Trophoblast cell (in vitro differentiated cells and primary cell): ENCODE results near the gene MBNL2.
A peak's percentile ranks its signal among the peaks of the same experiment; 100 is the strongest.

Experiments used
- DNase-seq, 2 donors: peaks; one replicate each; pipeline ENCODE4 v3.0.0-alpha.2; 2016
- H2AFZ ChIP-seq: 2 replicates; pipeline ENCODE4 v1.6.1; 2013; ENCODE audit warnings: low read length, moderate library complexity, mild to moderate bottlenecking; ENCODE audit not compliant: insufficient read depth, poor library complexity
- H2AK5ac ChIP-seq: 2 replicates; pipeline ENCODE4 v1.6.1; 2013; ENCODE audit warnings: mild to moderate bottlenecking, low read length
- H2BK120ac ChIP-seq: 2 replicates; pipeline ENCODE4 v1.6.1; 2013; ENCODE audit warnings: low read length, mild to moderate bottlenecking, moderate library complexity; ENCODE audit not compliant: insufficient read depth, poor library complexity
- H2BK12ac ChIP-seq: 2 replicates; pipeline ENCODE4 v1.6.1; 2013; ENCODE audit warnings: mild to moderate bottlenecking, low read length, moderate library complexity
- H2BK5ac ChIP-seq: 2 replicates; pipeline ENCODE4 v1.6.1; 2013; ENCODE audit warnings: low read length, low read depth, moderate library complexity, mild to moderate bottlenecking; ENCODE audit not compliant: poor library complexity
- H3K14ac ChIP-seq: 2 replicates; pipeline ENCODE4 v1.6.1; 2013; ENCODE audit warnings: mild to moderate bottlenecking, low read length
- H3K18ac ChIP-seq: 2 replicates; pipeline ENCODE4 v1.6.1; 2013; ENCODE audit warnings: mild to moderate bottlenecking, low read length
- H3K23ac ChIP-seq: 2 replicates; pipeline ENCODE4 v1.6.1; 2013; ENCODE audit warnings: low read length
- H3K27ac ChIP-seq: 2 replicates; pipeline ENCODE4 v1.5.1; 2013; ENCODE audit warnings: low read depth, mild to moderate bottlenecking, inconsistent platforms, low read length, moderate library complexity
- H3K27me3 ChIP-seq: 2 replicates; pipeline ENCODE4 v1.6.1; 2013; ENCODE audit warnings: inconsistent platforms, mild to moderate bottlenecking, low read length, moderate library complexity; ENCODE audit not compliant: insufficient read depth
- H3K36me3 ChIP-seq, 2 experiments: 1 replicate in 1 of 2; 2 replicates in 1 of 2; pipeline ENCODE4 v1.6.1; 2013; ENCODE audit warnings: low read length in 2 of 2, mild to moderate bottlenecking in 2 of 2, moderate library complexity in 1 of 2; ENCODE audit not compliant: insufficient read depth in 2 of 2, control insufficient read depth in 1 of 2
- H3K4ac ChIP-seq: 2 replicates; pipeline ENCODE4 v1.6.1; 2013; ENCODE audit warnings: low read depth, mild to moderate bottlenecking, low read length, moderate library complexity
- H3K4me1 ChIP-seq, 2 experiments: 1 replicate in 1 of 2; 2 replicates in 1 of 2; pipeline ENCODE4 v1.6.1; 2013; ENCODE audit warnings: low read length in 2 of 2, mild to moderate bottlenecking in 2 of 2, moderate library complexity in 1 of 2; ENCODE audit not compliant: insufficient read depth in 2 of 2, control insufficient read depth in 1 of 2
- H3K4me2 ChIP-seq: 2 replicates; pipeline ENCODE4 v1.6.1; 2013; ENCODE audit warnings: inconsistent platforms, mild to moderate bottlenecking, low read length, moderate library complexity
- H3K4me3 ChIP-seq: 2 replicates; pipeline ENCODE4 v1.5.1; 2013; ENCODE audit warnings: mild to moderate bottlenecking, low read depth, low read length, inconsistent platforms
- H3K79me1 ChIP-seq: one replicate; pipeline ENCODE4 v1.6.1; 2013; ENCODE audit warnings: low read length
- H3K79me2 ChIP-seq: 2 replicates; pipeline ENCODE4 v1.6.1; 2013; ENCODE audit warnings: low read length, mild to moderate bottlenecking; ENCODE audit not compliant: control insufficient read depth, insufficient read depth, poor library complexity
- H3K9ac ChIP-seq: 2 replicates; pipeline ENCODE4 v1.6.1; 2013; ENCODE audit warnings: mild to moderate bottlenecking, low read length
- H3K9me3 ChIP-seq: 2 replicates; pipeline ENCODE4 v1.6.1; 2013; ENCODE audit warnings: low read depth, mild to moderate bottlenecking, control low read depth, inconsistent platforms, low read length; ENCODE audit not compliant: insufficient read depth
- H4K12ac ChIP-seq: 2 replicates; pipeline ENCODE4 v1.6.1; 2013; ENCODE audit warnings: low read depth, mild to moderate bottlenecking, low read length, moderate library complexity
- H4K8ac ChIP-seq: 2 replicates; pipeline ENCODE4 v1.6.1; 2013; ENCODE audit warnings: low read depth, mild to moderate bottlenecking, low read length, moderate library complexity
- H4K91ac ChIP-seq: one replicate; pipeline ENCODE4 v1.6.1; 2013; ENCODE audit warnings: low read depth, mild to moderate bottlenecking, low read length, moderate library complexity
- WGBS: extraction: QIAGEN DNeasy Blood & Tissue Kit; methylation state at CpG from one replicate; pipeline ENCODE4 v1.1.7; 2013; ENCODE audit warnings: missing lambda C conversion rate; ENCODE audit not compliant: insufficient read length, insufficient coverage; ENCODE audit errors: extremely low coverage; 5-methylcytosine and 5-hydroxymethylcytosine counted together

Gene MBNL2

GRCh38 chr13:97212601-97213040, 9.5 kb upstream of the MBNL2 start:
- no peaks in the 10 kb centered on the region for H3K9me3 ChIP-seq
- DNase-seq, result peak; percentile 71 to 84
- peak overlapping the region; percentile 69 for H4K8ac ChIP-seq
- no peaks in the 10 kb centered on the region for H3K27me3 ChIP-seq
- no peak overlapping the region for H3K23ac ChIP-seq
- peaks cover 5 to 14% of the 10 kb centered on the region in 2 experiments for H3K4me1 ChIP-seq
- H4K12ac ChIP-seq, result no peak overlapping the region
- no peak overlapping the region for H3K18ac ChIP-seq
- H2BK12ac ChIP-seq, result peak overlapping the region; percentile 92
- H3K27ac ChIP-seq, result peak overlapping the region; percentile 42
- H3K9ac ChIP-seq, result no peak overlapping the region
- H3K36me3 ChIP-seq, result no peaks in the 10 kb centered on the region
- H2AK5ac ChIP-seq, result no peak overlapping the region
- H4K91ac ChIP-seq, result peak overlapping the region; percentile 84
- no peak overlapping the region for H3K4ac ChIP-seq
- no peak overlapping the region for H3K14ac ChIP-seq
- H2AFZ ChIP-seq, result no peak overlapping the region
- H2BK5ac ChIP-seq, result peak overlapping the region; percentile 75
- WGBS, result no CpG with 5 or more reads among the region's 4 CpGs
- H2BK120ac ChIP-seq, result peak overlapping the region; percentile 89
- H3K79me2 ChIP-seq, result peaks cover 1% of the 10 kb centered on the region
- no peak overlapping the region for H3K4me2 ChIP-seq
- peaks cover 11% of the 10 kb centered on the region for H3K79me1 ChIP-seq
- H3K4me3 ChIP-seq, result no peak overlapping the region

GRCh38 chr13:97214921-97215320, 7.2 kb upstream of the MBNL2 start:
- peak overlapping the region; percentile 20 for H2BK12ac ChIP-seq
- H3K4me1 ChIP-seq, result peaks cover 5 to 19% of the 10 kb centered on the region in 2 experiments
- H3K23ac ChIP-seq, result no peak overlapping the region
- H4K91ac ChIP-seq, result no peak overlapping the region
- H2AK5ac ChIP-seq, result no peak overlapping the region
- H3K4me3 ChIP-seq, result no peak overlapping the region
- H3K27ac ChIP-seq, result no peak overlapping the region
- H2BK120ac ChIP-seq, result no peak overlapping the region
- no peak overlapping the region for H3K9ac ChIP-seq
- H3K4me2 ChIP-seq, result no peak overlapping the region
- WGBS, result no CpG with 5 or more reads among the region's 3 CpGs
- no peaks in the 10 kb centered on the region for H3K27me3 ChIP-seq
- DNase-seq, result no peak
- no peak overlapping the region for H3K14ac ChIP-seq
- no peak overlapping the region for H3K4ac ChIP-seq
- H3K79me1 ChIP-seq, result peaks cover 12% of the 10 kb centered on the region
- no peak overlapping the region for H4K8ac ChIP-seq
- no peak overlapping the region for H3K18ac ChIP-seq
- no peak overlapping the region for H2BK5ac ChIP-seq
- H3K36me3 ChIP-seq, result no peaks in the 10 kb centered on the region
- peaks cover 1% of the 10 kb centered on the region for H3K79me2 ChIP-seq
- H3K9me3 ChIP-seq, result no peaks in the 10 kb centered on the region
- H2AFZ ChIP-seq, result no peak overlapping the region
- H4K12ac ChIP-seq, result no peak overlapping the region

DNA sequence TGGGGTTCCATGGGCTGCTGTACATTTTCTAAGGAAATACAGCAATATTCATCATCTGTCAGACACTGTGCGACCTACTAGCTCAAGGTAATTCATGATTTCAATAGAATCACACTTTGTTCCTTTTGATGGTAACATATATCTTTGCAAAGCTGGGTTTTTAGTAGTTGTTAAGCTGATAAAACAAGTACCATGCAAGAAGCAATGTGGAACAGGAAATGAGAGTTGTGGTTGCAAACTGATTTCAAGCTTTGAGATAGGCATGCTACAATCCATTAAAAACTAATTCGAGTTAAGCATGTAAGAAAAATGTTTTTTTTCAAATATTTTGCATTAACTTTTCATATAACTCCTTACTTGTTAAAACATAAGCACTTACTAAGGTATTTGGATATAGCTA, 6.8 kb upstream of the MBNL2 start:
- no CpG with 5 or more reads among the region's 2 CpGs for WGBS

DNA sequence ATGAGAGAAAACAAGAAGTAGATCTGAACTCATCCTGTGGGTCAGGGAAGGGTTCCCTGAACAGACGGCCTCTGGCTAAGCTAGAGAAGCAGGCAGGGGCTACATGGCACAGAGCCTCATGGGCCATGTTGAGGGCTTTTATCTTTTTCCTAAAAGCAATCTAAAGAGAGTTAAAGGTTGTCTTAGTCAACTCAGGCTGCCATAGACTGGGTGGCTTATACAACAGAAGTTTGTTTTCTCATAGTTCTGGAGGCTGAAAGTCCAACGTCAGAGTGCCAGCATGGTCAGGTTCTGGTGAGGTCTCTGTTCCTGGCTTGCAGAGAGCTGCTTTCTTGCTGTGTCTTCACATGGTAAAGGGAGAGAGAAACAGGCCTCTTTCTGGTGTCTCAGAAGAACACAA, 2.9 kb upstream of the MBNL2 start:
- Histone ChIP-seq H3K18ac (no peak overlapping the region), H4K91ac (peak overlapping the region; percentile 32), H3K14ac (no peak overlapping the region), H3K36me3 (no peaks in the 10 kb centered on the region), H2BK120ac (peak overlapping the region; percentile 49), H2AK5ac (peak overlapping the region; percentile 51), H4K12ac (no peak overlapping the region), H2AFZ (no peak overlapping the region), H4K8ac (no peak overlapping the region), H3K9me3 (no peaks in the 10 kb centered on the region), H3K79me2 (peaks cover 4% of the 10 kb centered on the region), H3K23ac (no peak overlapping the region), H3K4me1 (peaks cover 0 to 11% of the 10 kb centered on the region in 2 experiments), H3K4me2 (no peak overlapping the region), H3K4ac (no peak overlapping the region), H3K27me3 (no peaks in the 10 kb centered on the region), H3K79me1 (peaks cover 19% of the 10 kb centered on the region), H3K4me3 (no peak overlapping the region), H3K9ac (no peak overlapping the region), H2BK12ac (peak overlapping the region; percentile 63), H2BK5ac (peak overlapping the region; percentile 25), H3K27ac (peak overlapping the region; percentile 42)
- no peak for DNase-seq
- no CpG with 5 or more reads among the region's 2 CpGs for WGBS

More for the DNA sequence above, 6.8 kb upstream of the MBNL2 start:
- no peak for DNase-seq
- Histone ChIP-seq H2BK5ac (no peak overlapping the region), H3K9me3 (no peaks in the 10 kb centered on the region), H2AFZ (no peak overlapping the region), H3K79me1 (peaks cover 14% of the 10 kb centered on the region), H2BK120ac (no peak overlapping the region), H4K91ac (no peak overlapping the region), H3K23ac (no peak overlapping the region), H3K4me1 (peaks cover 5 to 19% of the 10 kb centered on the region in 2 experiments), H3K4ac (no peak overlapping the region), H4K12ac (no peak overlapping the region), H3K27me3 (no peaks in the 10 kb centered on the region), H2AK5ac (no peak overlapping the region), H4K8ac (no peak overlapping the region), H3K18ac (no peak overlapping the region), H3K36me3 (no peaks in the 10 kb centered on the region), H3K27ac (no peak overlapping the region), H3K4me2 (no peak overlapping the region), H2BK12ac (peak overlapping the region; percentile 20), H3K14ac (no peak overlapping the region), H3K9ac (no peak overlapping the region), H3K79me2 (peaks cover 1% of the 10 kb centered on the region), H3K4me3 (no peak overlapping the region)
